ENCODE measurements around the gene TMUB2.

TMUB2 gene

DNA sequence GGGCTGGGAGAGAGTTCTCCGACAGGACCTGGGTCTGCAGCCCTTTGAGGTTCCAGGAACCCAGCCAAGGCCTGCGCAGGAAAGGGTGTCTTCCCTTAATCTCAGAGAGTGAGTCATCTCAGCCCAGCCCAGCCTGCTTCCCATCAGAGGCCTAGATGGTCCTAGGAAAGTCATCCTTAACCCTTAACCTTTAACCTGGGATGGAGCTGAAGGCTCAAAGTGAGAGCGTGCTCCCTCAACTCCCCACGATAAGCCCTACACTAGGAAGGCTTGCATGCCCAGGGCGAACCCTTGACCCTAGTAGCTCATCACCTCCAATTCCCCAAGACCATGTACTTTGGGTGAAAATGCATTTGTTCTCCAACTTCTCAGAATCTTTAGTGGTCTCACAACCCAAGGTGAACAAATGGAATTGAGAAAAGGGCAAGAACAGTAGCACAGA, 17.7 kb downstream of the TMUB2 start:
- no peak for DNase-seq (ENCODE audit: low read depth, low spot score)
- Histone ChIP-seq H3K27ac (ENCODE audit: low read length) (no peak overlapping the region), H3K9me3 (ENCODE audit: control insufficient read depth, insufficient read depth, low read length) (no peaks in the 10 kb centered on the region), H3K27me3 (ENCODE audit: control insufficient read depth, insufficient read depth, low read length) (no peaks in the 10 kb centered on the region), H3K4me3 (ENCODE audit: low read length) (no peak overlapping the region), H3K4me1 (ENCODE audit: control insufficient read depth, insufficient read depth, low read length) (peaks cover 3% of the 10 kb centered on the region; the same call in 1 of the 2 replicates), H3K36me3 (ENCODE audit: control insufficient read depth, insufficient read depth, low read length) (peaks cover 17% of the 10 kb centered on the region)
- WGBS (ENCODE audit: insufficient coverage, insufficient read length): no CpG with 5 or more reads among the region's 5 CpGs

DNA sequence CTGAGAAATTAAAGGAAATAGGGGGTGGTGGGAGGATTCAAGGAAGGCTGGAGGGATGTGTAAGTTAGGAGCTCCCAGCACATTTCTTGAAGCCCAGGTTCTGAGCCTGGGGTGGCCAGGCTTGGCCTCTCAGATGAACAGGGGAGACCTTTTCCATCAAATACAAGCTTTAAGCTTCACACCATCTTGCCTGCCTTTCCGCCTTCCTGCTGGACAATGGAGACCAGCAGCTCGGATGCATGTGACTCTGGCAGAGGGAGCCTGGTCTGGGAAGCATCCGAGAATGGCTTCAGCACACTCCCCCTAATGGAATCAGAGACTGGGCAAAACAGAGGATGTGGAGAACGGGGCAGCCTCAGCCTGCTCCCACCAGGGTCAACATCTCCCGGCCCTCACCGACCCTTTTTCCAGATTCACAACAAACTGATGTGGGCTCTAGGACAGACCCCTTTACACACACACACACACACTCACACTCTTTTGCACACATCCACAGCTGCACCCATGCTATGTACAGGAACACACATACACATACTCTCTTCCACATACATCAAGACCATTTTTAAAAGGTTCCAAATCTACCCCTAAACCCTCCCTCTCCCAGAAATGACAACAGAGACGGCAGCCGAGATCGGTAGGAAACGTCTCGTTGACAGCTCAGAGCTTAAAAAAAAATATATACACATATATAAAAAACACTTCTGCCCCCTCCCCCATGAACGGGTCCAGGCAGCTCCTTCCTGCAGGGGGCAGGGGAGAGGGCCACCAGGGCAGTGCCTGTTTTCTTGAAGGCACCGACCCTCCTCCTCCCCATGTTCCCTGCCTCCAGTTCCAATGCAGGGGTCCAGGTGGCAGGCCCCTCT, 19.4 kb downstream of the TMUB2 start:
- no peaks in the 10 kb centered on the region for H3K9me3 ChIP-seq (ENCODE audit: control insufficient read depth, insufficient read depth, low read length)
- H3K27me3 ChIP-seq (ENCODE audit: control insufficient read depth, insufficient read depth, low read length): no peaks in the 10 kb centered on the region
- no peak overlapping the region for H3K27ac ChIP-seq (ENCODE audit: low read length)
- no peak overlapping the region for H3K4me3 ChIP-seq (ENCODE audit: low read length)
- H3K36me3 ChIP-seq (ENCODE audit: control insufficient read depth, insufficient read depth, low read length): peaks cover 26% of the 10 kb centered on the region
- H3K4me1 ChIP-seq (ENCODE audit: control insufficient read depth, insufficient read depth, low read length): peaks cover 3% of the 10 kb centered on the region
- no peak for DNase-seq (ENCODE audit: low read depth, low spot score)
- no CpG with 5 or more reads among the region's 13 CpGs for WGBS (ENCODE audit: insufficient coverage, insufficient read length)

DNA sequence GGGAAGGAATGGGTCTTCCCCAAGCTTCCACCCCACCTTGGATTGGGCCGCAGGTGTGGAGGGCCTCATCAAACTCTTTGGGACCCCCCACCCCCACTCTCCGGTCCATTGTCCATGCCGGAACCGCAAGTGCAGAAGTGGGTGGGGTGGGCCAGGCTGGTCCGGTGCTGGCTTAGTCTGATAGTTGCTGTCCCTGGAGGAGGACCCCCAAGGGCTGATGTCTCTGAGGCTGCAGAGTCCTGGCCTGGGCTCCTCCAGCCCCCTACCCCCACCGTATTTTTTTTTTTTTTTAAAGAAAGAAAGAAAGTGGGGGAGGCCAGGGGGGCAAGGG, 20.0 kb downstream of the TMUB2 start:
- Histone ChIP-seq H3K27me3 (ENCODE audit: control insufficient read depth, insufficient read depth, low read length) (no peaks in the 10 kb centered on the region), H3K4me1 (ENCODE audit: control insufficient read depth, insufficient read depth, low read length) (peaks cover 3% of the 10 kb centered on the region), H3K4me3 (ENCODE audit: low read length) (no peak overlapping the region), H3K27ac (ENCODE audit: low read length) (no peak overlapping the region), H3K36me3 (ENCODE audit: control insufficient read depth, insufficient read depth, low read length) (peaks cover 32% of the 10 kb centered on the region), H3K9me3 (ENCODE audit: control insufficient read depth, insufficient read depth, low read length) (no peaks in the 10 kb centered on the region)
- DNase-seq (ENCODE audit: low read depth, low spot score): no peak
- WGBS (ENCODE audit: insufficient coverage, insufficient read length): no CpG with 5 or more reads among the region's 6 CpGs

DNA sequence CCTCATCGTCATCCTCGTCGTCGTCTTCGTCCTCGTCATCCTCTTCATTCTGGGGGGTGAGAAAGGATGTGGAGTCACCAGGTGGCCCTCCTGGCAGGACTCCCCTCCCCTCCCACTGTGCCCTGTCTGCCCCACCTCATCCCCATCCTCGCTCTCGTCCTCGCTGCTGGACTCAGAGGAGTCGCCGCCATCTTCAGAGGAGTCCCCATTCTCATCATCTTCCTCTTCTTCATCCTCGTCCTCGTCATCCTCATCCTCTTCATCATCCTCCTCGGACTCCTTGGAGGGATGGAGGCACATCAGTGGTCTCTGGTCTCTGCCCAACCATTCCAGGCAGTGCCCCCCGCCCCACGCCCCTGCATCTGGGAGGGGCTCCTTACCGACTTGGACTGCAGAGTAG, 20.5 kb downstream of the TMUB2 start:
- H3K4me1 ChIP-seq (ENCODE audit: control insufficient read depth, insufficient read depth, low read length): peaks cover 3% of the 10 kb centered on the region

DNA sequence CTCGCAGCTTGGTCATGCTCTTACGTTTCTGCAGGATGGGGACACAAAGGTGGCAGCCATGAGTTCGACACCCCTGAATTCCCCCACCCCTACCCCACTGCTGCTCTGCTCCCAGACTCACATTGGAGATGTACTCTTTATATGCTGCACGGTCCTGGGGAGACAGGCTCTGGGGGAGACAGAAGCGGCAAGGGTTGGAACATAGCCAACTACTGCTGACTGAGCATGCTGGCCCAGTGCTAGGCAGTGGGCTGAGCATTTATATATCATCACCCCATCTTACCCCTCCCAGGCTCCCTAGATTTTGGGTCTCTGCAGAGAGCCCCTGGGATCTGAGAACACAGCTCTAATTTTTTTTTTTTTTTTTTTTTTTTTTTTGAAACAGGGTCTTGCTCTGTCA, 21.0 kb downstream of the TMUB2 start:
- H3K27ac ChIP-seq (ENCODE audit: low read length): no peak overlapping the region
- H3K9me3 ChIP-seq (ENCODE audit: control insufficient read depth, insufficient read depth, low read length): no peaks in the 10 kb centered on the region
- DNase-seq (ENCODE audit: low read depth, low spot score): no peak
- WGBS (ENCODE audit: insufficient coverage, insufficient read length): no CpG with 5 or more reads among the region's 5 CpGs
- no peaks in the 10 kb centered on the region for H3K27me3 ChIP-seq (ENCODE audit: control insufficient read depth, insufficient read depth, low read length)
- H3K4me3 ChIP-seq (ENCODE audit: low read length): no peak overlapping the region
- H3K36me3 ChIP-seq (ENCODE audit: control insufficient read depth, insufficient read depth, low read length): peaks cover 36% of the 10 kb centered on the region
- peaks cover 3% of the 10 kb centered on the region for H3K4me1 ChIP-seq (ENCODE audit: control insufficient read depth, insufficient read depth, low read length)

More for the DNA sequence above, 20.5 kb downstream of the TMUB2 start:
- Histone ChIP-seq H3K27ac (ENCODE audit: low read length) (no peak overlapping the region), H3K9me3 (ENCODE audit: control insufficient read depth, insufficient read depth, low read length) (no peaks in the 10 kb centered on the region), H3K27me3 (ENCODE audit: control insufficient read depth, insufficient read depth, low read length) (no peaks in the 10 kb centered on the region), H3K4me3 (ENCODE audit: low read length) (no peak overlapping the region), H3K36me3 (ENCODE audit: control insufficient read depth, insufficient read depth, low read length) (peaks cover 36% of the 10 kb centered on the region)
- WGBS (ENCODE audit: insufficient coverage, insufficient read length): no CpG with 5 or more reads among the region's 17 CpGs
- DNase-seq (ENCODE audit: low read depth, low spot score): no peak

DNA sequence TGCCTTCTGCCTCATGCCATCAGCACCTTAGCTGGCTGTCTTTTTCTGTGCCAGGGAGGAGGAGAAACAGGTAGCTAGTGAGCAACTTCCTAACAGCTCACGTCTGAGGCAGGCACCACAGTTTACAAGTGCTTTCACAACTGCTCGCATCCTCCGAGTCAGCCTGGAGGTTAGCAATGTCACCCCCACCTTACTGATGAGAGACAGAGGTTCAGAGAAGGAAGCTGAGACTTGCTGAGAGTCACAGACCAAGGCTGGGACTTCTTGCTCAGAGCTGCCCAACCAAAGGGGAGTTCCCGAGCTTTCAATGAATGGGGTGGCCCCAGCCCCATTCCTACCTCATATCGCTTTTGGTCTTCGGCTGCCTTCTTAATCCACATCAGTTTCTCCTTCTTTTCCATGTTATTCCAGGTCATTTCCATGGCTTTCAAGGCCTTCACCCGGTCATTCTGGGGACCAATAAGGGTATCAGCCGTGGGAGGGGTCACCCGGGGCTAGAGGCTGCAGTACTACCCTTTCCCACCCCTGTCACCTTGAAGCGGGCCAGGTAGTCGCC, 23.1 kb downstream of the TMUB2 start:
- H3K9me3 ChIP-seq (ENCODE audit: control insufficient read depth, insufficient read depth, low read length): no peaks in the 10 kb centered on the region
- no peaks in the 10 kb centered on the region; the same call in 1 of the 2 replicates for H3K4me1 ChIP-seq (ENCODE audit: control insufficient read depth, insufficient read depth, low read length)
- no peaks in the 10 kb centered on the region for H3K27me3 ChIP-seq (ENCODE audit: control insufficient read depth, insufficient read depth, low read length)
- no CpG with 5 or more reads among the region's 11 CpGs for WGBS (ENCODE audit: insufficient coverage, insufficient read length)
- no peak overlapping the region for H3K27ac ChIP-seq (ENCODE audit: low read length)
- DNase-seq (ENCODE audit: low read depth, low spot score): no peak
- peaks cover 36% of the 10 kb centered on the region for H3K36me3 ChIP-seq (ENCODE audit: control insufficient read depth, insufficient read depth, low read length)
- H3K4me3 ChIP-seq (ENCODE audit: low read length): no peak overlapping the region

DNA sequence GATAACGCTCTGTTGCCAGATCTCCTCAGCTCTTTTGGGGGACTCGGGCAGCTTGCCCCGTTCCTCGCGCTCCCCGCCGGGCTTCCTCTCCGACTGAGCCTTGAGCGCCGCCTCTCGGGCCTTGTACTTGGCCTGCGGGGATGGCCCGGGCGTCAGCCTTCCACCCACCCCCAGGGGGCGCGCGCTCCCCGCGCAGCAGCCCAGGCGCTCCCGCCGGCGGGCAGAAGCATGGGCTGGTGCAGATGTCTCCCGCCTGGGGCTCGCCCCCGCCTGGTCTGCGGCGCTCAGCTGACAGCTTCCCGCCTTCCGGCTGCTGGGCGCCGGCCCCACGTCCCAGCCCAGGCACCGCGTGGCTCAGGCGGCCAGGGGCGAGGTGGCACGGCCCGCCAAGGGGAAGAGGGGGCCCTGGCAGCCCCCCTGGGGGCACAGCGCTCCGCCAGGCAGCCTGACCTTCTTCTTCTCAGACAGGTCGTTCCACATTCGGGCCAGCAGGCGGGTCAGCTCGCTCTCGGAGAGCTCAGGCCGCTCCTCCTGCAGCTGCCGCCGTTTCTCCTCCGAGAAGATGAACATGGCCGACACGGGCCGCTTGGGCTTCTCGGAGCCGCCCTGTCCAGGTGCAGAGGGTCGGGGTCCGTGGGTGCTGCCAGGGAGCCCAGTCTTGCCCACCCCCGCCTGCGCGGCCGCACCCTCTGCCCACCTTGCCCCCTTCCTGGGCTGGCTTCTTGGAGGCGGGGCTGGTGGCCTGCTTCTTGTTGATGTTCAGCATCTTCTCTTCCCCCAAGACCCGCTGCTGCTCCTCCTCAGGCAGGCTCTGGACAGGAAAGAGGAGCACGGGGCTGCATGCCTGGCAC, 23.8 kb downstream of the TMUB2 start:
- H3K36me3 ChIP-seq (ENCODE audit: control insufficient read depth, insufficient read depth, low read length): peaks cover 43% of the 10 kb centered on the region
- DNase-seq (ENCODE audit: low read depth, low spot score): no peak
- no peak overlapping the region for H3K4me3 ChIP-seq (ENCODE audit: low read length)
- no peak overlapping the region for H3K27ac ChIP-seq (ENCODE audit: low read length)
- no peaks in the 10 kb centered on the region; the same call in 1 of the 2 replicates for H3K4me1 ChIP-seq (ENCODE audit: control insufficient read depth, insufficient read depth, low read length)
- no peaks in the 10 kb centered on the region for H3K27me3 ChIP-seq (ENCODE audit: control insufficient read depth, insufficient read depth, low read length)
- H3K9me3 ChIP-seq (ENCODE audit: control insufficient read depth, insufficient read depth, low read length): no peaks in the 10 kb centered on the region
- no CpG with 5 or more reads among the region's 64 CpGs for WGBS (ENCODE audit: insufficient coverage, insufficient read length)

DNA sequence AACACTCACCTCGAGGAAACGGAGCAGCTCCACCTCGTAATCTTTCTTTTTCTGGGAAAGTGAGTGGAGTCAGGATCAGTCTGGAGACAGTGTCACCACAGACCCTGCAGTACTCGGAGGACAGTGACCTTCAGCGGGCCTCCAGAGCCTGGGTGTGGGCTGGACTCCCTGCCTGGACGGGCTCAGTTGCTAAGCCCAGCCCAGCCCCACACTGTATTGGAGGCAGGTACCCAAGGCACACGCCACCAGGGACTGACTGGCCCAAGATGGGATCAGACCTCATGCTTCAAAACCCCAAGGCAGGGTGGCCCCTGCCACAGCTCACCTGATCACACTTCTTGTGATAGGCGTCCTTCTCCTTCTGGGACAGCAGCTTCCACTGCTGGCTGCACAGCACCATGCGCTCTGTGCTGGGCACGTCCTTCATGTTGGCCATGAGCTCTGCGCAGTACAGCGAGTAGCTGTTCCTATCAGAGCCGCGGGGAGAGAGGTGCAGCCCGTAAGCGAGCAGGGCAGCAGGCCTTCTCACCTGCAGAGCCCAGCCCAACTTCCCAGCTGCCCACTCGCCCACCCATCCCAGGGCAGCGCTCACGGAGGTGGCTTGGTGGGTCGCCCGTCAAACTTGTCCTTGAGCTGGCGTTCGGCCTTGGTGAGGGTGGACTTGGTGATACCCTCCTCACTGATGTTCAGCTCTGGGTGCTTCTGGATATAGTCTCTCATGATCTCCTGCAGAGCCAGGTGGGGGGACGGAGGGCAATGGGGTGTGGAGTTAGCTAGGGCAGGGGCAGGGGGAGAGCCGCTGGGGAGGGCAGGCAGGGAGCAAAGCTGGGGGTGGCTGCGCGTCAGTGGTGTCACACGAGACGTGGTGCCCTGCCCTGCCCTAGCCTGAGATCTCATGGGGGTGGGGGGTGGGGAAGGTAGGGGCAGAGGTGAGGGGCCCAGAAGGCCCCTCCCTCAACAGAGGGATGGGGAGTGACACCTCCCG, 24.8 kb downstream of the TMUB2 start:
- no peak overlapping the region for H3K27ac ChIP-seq (ENCODE audit: low read length)
- no peaks in the 10 kb centered on the region; the same call in 1 of the 2 replicates for H3K4me1 ChIP-seq (ENCODE audit: control insufficient read depth, insufficient read depth, low read length)
- H3K27me3 ChIP-seq (ENCODE audit: control insufficient read depth, insufficient read depth, low read length): no peaks in the 10 kb centered on the region
- no peaks in the 10 kb centered on the region for H3K9me3 ChIP-seq (ENCODE audit: control insufficient read depth, insufficient read depth, low read length)
- H3K4me3 ChIP-seq (ENCODE audit: low read length): no peak overlapping the region
- no peak for DNase-seq (ENCODE audit: low read depth, low spot score)
- no CpG with 5 or more reads among the region's 30 CpGs for WGBS (ENCODE audit: insufficient coverage, insufficient read length)
- peaks cover 52% of the 10 kb centered on the region for H3K36me3 ChIP-seq (ENCODE audit: control insufficient read depth, insufficient read depth, low read length)

DNA sequence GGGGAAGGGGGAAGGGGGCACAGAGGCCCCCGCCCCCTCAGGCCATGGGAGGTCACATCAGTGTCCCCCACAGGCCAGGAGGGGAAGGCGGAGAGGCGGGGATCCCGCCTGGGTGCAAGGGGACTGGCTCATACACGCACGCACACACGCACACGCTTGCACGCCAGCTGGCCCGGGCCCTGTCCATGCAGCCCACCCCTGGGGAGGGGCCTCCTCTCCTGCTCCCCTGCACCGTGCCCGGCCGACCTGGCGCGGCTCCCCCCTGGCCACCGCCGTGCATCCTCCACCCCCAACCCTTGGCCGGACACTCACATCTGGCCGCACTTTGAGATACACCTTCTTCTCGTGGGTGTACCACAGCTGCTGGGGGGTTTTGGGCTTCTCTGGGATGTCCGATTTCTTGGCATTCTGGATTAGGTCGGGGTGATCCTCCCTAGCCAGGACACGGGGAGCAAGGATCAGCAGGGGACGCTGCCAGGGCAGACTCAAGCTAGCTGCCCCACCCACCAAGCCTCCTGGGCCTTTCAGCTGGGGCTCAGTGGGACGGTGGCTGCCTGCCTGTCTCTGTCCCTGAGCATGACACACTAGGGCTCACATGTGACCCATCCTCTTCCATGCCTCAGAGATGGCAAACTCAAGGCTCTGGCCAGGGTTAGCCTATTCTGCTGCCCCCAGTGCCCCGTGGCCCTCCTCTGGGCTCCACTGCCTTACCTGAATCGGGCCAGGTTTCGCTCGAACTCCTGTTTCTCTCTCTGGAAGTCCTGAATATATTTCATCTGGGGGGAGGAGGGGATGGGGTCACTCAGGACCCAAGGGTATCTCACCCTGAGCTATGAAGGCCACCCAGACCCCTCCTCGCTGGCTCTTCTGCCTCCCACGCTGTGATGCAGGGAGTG, 26.0 kb downstream of the TMUB2 start:
- no CpG with 5 or more reads among the region's 31 CpGs for WGBS (ENCODE audit: insufficient coverage, insufficient read length)
- no peaks in the 10 kb centered on the region; the same call in 1 of the 2 replicates for H3K4me1 ChIP-seq (ENCODE audit: control insufficient read depth, insufficient read depth, low read length)
- H3K36me3 ChIP-seq (ENCODE audit: control insufficient read depth, insufficient read depth, low read length): peaks cover 47% of the 10 kb centered on the region
- no peak overlapping the region for H3K27ac ChIP-seq (ENCODE audit: low read length)
- H3K27me3 ChIP-seq (ENCODE audit: control insufficient read depth, insufficient read depth, low read length): no peaks in the 10 kb centered on the region
- no peak for DNase-seq (ENCODE audit: low read depth, low spot score)
- H3K9me3 ChIP-seq (ENCODE audit: control insufficient read depth, insufficient read depth, low read length): no peaks in the 10 kb centered on the region
- H3K4me3 ChIP-seq (ENCODE audit: low read length): no peak overlapping the region
